GM19043 (cell line): Measurements from ENCODE around the gene SPRR4.

ENCODE experiments used
- ATAC-seq: cut with Tn5 transposase; IDR thresholded peaks from one replicate; pipeline ENCODE4 v1.9.1; 2021; ENCODE audit warnings: low read depth; ENCODE audit not compliant: unreplicated experiment

Gene SPRR4

DNA sequence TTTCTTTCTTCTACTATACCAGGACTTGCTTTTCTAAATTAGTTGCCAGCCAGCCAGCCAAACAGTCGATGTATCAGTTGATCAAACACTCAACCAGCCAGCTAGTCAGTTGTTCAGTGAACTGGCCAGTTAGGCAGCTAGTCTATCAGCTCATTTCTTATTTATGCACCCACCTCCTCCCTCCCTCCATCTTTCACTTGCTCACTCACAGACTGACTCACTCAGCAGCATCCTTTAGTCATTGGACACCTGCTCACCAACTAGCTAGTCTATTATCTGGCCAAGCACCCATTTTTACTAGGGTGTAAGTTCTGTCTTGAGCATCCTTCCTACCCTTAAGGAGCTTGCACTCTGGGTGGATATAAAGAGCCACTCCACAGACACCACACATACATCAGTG, 5.9 kb upstream of the SPRR4 start:
- ATAC-seq = no peak

DNA sequence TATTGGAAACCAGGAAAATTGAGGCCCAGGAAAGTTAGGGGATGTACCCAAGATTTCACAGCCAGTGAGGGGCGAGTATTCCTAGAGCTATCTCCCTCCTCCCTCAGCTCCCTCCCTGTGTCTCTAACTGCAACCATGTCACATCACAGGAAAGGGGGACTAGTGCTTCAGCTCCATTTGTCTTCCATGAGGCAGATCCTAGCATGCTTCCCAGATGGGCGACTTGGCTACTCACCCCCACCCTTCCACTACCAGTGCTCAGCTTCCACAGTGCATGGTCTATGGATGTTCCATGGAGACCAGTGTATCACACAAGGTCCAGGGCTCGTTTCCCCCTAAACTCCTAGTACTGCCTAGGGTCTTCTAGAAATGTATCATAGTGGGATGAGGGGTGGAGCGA, 4.6 kb upstream of the SPRR4 start:
- ATAC-seq = no peak

DNA sequence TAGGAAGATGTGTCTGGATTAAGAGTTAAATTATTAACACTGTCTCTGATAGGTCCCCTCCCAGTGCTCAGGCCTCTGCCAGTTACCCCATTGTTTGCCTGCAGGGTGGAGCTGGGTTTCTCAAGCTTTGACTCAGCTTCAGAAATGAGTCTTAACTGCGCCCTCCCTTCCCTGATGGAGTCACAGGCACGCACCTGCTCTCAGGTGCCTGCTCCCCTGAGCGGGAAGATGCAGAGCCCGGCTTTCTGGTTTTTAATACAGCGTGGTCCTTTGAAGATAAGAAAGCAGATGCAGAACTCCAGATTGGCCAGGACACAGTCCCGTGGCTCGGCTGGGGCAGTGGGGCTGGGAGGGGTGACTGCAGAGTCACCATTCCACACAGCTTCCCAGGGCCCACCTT, 3.2 kb upstream of the SPRR4 start:
- ATAC-seq = no peak

DNA sequence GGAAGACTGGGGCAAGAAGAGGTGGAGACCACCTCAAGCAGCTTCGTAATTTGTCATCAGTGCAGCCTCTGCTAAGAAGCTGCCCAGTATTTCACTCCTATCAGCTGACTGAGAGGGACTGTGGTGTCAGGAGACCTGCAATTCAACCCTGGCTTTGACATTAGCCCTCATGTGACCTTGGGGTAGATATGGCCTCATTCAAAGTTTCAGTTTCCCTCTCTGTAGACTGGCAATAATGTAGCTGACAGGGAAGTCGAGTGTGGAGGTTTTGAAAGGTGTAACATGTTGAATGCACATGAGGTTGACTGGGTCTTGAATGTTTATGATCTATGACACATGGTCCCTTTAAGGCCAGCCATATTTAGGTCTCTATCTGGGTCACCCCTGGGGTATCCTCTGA, 2.2 kb upstream of the SPRR4 start:
- peak; percentile 68 for ATAC-seq

DNA sequence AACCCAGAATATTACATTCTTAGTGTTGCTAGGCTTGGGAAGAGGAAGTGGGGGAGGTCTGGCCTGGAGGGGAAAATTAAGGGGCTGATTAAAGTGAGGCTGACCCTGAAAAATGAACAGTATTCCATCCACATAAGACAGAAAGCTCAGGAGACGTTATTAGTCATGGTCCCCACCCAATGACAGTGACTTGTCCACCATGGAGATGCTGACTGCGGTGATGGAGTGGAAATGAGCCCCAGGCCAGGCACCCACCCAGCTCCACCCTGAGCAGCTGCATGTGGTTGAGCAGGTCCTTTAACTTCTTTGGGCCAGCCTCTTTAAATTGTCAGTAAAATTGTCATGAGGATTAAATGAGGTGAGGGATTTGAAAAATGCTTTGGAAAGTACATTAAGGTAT, 1.4 kb upstream of the SPRR4 start:
- ATAC-seq = no peak

DNA sequence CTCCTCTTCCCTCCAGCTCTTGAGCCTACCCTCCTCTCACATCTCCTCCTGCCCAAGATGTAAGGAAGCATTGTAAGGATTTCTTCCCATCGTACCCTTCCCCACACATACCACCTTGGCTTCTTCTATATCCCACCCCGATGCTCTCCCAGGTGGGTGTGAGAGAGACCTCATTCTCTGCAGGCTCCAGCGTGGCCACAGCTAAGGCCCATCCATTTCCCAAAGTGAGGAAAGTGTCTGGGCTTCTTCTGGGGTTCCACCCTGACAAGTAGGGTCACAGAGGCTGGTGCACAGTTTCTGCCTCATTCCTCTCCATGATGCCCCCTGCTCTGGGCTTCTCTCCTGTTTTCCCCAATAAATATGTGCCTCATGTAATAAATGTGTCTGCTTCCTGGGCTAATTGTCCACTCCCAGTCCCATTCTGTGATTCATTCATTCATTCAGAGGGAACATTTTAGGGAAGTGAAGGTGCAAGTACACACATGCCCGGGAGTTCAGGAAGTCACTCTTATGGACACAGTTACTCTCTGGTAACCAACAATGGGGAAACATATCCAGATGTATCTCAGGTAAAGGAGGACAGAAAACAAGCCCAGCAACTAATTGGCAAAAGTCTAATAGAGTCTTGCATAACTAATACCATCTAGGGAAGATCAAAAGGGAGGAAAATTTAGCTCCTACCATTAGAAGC, 1.9 kb downstream of the SPRR4 start:
- no peak for ATAC-seq

DNA sequence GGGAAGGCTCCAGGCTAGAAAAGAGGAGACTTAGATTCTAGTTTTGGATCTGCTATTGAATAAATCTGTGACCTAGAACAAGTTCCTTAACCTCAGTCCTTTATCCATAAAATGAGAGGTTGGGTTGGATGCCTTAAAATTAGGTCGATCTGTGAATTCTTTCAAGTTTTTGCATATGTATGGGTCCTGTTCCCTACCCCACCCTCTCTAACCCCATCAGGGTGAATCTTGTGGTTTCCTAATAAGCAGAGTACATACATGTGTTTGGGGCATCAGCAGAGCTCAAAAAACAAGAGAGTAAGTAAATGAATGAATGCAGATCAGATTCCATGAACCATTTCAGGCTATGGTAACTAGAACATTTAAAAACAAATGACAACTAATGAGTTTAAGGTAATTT, 6.2 kb downstream of the SPRR4 start:
- no peak for ATAC-seq

DNA sequence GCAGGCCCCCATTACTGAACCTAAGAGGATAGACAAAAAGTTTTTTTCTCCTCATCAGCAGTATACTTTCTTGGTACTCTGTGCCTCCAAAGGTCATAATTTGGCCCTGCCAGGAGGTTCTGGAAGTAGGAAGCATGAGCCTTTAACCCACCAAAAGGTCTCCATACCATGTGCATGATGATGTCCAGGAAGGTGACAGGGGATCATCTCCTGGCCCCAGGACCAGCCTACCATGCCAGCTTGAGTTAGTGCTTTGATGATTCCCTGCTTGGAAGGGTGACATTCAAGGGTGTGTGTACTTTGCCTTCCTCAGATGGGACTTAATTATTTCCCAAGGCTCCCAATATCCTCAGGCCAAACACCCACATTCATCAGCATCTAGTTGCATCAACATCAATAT, 7.2 kb downstream of the SPRR4 start:
- no peak for ATAC-seq

DNA sequence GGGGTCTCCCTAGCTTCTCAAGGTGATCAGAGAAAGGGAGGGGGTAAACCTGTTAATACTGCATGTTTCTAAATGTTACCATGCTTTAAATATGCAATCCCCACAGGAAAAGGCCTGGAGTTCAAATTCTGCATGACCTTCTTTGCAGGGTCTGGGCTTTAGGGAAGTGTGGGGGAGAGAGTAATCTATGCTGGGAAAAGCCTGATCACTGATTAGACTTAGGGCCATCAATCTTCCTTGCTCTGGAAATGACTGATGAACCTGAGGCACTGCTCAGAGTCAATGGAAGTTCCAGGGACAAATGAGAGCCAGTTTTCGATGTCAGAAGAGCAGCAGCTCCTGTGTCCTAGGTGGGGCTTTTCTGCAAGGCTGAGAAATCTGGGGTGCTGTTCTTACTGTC, 10.2 kb downstream of the SPRR4 start:
- ATAC-seq = no peak

DNA sequence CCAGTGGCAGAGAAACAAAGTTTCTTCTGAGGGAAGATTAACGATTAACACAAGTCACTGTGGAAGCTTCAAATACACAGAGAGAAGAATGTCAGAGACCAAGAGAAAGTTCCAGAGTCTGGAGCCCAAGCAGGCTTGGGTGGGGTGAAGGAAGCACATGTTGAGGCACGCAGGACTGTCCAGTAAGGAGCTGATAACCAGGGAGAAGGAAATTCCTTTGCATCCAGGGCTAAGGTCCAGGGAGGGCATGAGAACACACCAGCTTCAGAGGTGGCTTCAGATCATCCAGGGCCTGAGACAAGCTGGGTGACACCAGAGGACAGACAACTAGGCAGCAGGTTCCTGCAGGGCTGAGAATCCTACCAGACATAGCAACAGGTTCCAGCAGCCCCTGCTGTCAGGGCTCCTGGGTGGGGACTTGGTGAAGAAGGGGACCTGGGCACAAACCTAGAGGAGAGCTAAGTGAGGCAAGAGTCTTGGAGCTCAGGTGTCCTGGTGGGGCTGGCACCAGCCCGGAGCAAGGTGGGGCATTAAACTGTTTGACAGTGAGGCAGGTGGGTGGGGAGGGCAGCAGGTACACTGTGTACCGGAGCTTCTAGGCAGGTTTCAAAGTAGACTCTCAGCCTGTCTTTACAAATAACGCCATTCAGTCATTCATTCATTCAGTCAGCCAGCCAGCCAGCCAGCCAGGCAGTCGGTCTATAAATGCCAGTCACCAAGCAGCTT, 10.9 kb downstream of the SPRR4 start:
- no peak for ATAC-seq

DNA sequence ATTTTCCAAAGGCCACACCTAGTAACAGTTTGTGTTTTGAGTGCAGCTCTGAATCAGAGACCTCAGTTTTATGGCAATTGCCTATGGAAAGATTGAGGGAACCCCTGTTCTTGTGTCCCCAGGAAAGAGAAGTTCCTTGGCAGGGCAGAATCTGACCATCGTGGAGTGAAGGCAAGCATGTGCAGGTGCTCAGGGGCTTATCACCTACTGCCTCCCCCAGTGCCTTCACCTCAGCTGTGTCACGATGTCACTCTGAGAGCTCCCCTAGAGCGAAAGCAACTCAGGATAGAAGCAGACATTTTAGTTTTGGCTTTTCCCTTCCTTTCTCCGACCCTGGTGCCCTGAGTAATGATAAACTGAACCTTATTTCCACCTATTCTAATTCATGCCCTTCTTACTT, 11.6 kb downstream of the SPRR4 start:
- no peak for ATAC-seq

DNA sequence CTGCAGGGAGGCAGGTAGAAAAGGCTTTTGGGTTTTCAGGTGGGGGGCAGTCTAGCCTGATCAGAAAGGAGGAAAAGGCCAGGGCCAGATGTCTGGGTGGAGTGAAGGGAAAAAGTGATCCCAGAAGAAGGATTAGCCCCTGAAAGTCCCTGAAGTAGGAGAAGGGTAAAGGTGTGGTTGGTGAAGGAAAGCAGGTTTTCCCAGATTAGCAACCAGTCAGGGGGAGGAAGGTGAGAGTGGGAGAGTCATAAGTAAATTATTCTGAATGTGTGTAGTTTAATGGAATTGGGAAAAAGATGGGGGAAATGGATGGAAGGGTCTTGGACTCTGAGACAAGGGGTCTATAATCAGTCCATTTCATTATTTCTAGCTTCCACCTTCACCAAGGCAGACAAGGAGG, 12.8 kb downstream of the SPRR4 start:
- no peak for ATAC-seq

DNA sequence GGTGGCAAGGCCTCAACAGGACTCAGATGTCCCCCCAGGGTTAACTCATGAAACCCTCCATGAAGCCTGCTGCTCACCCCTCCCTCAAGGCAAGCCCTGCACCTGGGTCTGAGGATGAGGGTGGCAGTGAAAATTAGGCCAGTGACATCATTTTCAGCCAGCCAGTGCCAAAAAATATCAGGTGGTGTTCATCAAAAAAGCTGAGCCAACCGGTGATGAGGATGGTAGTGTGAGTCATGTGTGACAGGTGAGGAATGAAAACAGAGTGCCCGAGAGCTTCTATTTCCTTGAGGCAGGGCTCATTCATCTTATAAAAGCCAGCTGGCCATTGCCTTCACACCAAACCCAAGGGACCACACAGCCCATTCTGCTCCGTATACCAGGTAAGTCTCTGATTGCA, 13.3 kb downstream of the SPRR4 start, which contains the start of gene SPRR1A:
TSS of gene SPRR1A (plus strand) at position 339 of the 400 bp plus-strand sequence. CDS start 1,150 bp downstream, outside the sequence.
- no peak for ATAC-seq

DNA sequence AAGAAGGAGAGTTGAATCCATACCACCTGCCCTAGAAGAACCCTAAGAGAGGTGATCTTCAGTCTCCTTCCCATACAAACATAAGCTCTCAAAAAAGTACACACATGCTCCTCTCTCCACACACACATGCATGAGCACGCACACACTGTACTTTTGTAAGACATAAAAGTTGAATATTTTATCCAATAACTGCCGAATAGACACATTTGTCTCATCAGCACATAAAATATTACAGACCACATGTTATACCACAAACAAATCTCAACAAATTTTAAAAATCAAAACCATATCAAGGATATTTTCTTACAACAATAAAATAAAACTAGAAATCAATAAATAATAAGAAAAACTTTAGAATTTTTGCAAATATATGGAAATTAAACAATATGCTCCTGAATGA, 16.1 kb downstream of the SPRR4 start:
- ATAC-seq = no peak

DNA sequence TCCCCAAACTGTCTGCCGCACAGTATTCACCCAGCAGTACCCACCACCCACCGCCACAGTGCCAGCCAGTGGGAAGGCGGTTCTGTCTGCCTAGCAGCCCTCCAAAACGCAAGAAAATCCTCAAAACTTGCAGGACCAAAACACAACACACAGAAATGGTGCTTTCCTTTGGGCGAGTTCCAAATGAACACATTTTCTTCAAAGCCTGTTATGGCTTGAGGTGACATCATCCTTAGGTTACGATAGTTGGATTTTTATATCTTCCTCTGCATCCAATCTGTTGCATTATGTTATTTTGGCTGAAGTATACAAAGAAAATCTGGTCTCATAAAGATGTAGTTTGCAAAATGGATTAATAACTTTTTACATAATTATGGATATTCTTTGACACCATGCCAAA, 22.7 kb downstream of the SPRR4 start:
- no peak for ATAC-seq

DNA sequence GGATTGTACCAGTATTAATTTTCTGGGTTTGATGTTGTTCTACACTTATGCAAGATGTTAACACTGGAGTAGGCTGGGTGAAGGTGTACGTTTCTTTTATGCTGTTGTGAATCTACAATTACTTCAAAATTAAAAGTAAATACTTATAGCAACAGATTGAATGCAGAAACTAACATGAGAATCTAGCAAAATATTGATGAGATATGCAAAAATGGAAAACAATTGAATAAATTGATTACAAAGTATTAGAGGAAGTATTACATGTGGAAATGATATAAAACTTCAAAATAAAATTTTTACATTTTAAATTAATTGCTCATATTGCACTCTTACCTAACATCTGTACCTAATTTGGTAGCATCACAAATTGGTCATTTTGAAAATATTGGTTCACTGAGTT, 25.4 kb downstream of the SPRR4 start:
- ATAC-seq = no peak

DNA sequence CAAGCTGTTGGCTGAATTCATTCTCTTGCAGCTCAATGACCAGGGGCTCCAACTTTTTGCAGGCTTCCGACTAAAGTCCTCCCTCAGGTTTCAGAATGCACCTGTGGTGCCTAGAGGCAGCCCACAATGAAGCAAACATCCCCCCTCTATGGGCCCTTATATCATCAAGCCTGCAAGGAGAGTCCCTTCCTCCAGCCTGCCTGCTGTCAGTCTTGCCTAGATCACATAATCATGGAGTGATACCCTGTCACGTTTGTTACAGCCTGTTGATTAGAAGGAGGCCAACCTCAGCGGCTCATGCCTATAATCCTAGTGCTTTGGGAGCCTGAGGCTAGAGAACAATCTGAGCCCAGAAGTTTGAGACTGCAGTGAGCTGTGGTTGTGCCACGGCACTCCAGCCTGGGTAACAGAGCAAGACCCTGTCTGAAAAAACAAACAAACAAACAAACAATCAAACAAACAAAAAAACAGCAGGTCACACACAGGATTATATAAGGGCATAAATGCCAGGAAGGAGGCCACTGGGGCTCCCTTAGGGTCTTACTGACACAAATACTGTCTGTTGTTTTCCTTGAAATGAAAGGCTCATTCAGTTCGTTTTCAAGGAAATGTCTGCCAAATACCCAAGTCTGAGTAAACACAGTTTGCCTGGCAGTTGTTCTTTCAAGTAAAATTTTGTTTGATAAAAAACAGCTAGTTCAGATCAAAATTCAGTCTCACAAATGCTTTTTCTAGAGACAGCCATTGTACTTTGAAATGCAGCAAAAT, 26.4 kb downstream of the SPRR4 start:
- ATAC-seq = no peak

DNA sequence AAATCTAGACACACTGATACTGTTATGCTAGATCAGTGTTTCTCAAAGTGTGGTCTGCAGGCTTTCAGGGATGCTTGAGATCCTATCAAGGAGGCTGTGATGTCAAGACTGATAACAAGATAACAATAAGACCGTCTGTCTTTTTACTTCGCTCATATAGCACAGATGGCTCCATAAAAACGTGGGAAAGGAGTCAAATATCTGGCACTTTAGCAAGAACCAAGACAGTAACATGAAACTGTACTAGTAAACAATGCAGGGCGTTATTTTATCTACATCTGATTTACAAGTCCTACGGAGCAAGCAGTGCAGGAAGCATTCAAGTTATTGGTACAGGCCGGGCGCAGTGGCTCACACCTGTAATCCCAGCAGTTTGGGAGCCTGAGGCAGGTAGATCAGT, 27.5 kb downstream of the SPRR4 start:
- no peak for ATAC-seq

DNA sequence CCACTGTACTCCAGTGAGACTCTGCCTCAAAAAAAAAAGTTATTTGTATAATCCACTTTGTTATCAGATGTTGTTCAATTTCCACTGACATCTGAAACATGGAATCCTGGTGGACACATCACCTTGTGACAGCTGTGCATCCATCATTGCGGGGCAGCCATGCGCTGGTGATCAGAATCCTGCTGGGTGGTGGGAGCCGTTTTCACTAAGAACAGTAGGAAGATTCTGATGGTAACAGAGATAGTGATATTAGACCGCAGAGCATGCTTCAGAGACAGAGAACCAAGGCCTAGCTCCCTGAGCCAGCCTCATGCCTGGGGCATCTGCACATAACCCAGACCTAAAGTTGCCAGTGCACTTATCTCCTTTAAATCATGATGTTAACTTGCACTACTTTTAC, 28.0 kb downstream of the SPRR4 start:
- ATAC-seq = no peak

DNA sequence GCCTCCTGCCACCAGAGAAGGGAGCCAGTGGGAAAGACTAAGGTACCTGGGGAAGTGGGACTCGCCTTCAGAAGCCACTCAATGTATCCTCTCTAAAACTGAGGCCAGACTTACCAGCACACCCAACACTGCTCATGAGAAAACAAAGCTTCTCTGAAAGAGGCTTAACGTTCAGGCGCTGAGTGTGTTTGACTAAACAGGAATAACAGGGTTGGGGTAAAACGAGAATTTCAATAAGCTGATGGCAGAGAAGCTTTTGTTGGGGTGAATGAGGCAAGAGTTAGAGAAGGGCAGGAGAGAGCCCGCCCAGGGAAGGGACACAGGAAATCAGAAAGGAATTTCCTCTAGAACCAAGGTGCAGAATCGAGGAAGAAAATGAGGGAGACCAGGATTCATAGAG, 29.4 kb downstream of the SPRR4 start:
- no peak for ATAC-seq

DNA sequence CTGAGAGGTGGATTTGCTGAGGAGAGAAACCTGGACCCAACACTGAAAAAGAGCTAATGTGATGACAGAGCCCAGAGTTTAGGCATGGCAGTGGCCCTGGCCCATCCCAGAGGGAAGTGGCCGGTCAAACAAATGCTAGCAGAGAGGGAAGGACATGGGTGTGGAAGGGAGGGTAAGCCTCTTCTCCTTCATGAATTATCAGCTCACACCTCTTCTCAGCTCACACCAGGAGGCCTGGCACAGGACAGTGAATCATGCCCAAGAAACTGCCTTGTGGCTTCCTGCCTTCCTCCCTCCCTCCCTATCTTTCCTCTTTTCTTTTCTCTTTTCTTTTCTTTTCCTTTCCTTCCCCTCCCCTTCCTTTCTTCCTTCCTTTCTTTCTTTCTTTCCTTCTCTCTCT, 29.8 kb downstream of the SPRR4 start:
- ATAC-seq = no peak

DNA sequence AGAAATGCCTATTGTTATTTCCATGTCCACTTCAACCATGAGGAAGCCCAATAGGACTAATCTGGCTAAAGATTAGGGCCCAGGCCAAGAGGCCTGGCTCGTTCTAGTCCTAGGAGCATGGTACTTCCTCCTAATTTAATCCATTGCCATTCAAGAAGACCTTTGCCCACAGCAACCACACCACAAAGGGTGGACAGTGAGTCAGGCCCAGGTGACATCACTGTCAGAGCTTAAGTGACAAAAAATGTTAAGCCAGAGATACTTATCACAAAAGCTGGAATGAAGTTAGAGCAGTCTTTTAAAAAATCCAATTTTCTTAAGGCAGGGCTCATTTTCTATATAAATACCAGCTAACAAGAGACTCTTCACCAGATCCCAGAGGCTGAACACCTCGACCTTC, 30.9 kb downstream of the SPRR4 start, which contains the start of gene SPRR3:
TSS of gene SPRR3 (plus strand) at position 368 of the 400 bp plus-strand sequence. CDS start 1,272 bp downstream, outside the sequence.
- no peak for ATAC-seq
